Measurements from ENCODE around the gene BBX. TPM values are rescaled to one million over a fixed set of nuclear protein-coding genes. Genes with fewer than 3 reads are reported as not detected.

Gene BBX
- total RNA-seq, 1 donor from 2014 or later = 39.5 TPM

DNA sequence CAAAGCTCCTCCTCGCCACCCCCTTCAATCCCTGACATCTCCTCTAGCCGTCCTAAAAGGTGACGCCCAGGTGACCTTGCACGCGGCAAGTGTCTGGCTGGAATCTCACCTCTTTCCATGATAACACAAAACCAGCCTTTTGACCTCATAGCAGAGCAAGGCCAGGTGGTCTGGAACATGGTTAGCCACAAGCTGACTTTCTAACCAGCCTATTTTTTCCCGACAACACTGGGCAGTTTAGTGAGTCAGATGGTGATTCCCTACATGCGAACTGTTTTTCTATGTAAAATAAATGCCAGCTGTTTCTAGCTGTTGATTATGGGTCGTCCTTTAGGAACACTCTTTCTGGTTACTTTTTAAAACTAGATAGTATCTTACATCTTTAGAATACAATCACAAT, 325.0 kb downstream of the BBX start:
- no peaks in the 10 kb centered on the region for H3K9me3 ChIP-seq
- no peak for TF ChIP-seq POLR2AphosphoS5 (IDR thresholded peaks at IDR 0.05; ENCODE audit: insufficient read depth in 1 of 2, low read depth in 1 of 2)
- TF ChIP-seq, protein P1, sequence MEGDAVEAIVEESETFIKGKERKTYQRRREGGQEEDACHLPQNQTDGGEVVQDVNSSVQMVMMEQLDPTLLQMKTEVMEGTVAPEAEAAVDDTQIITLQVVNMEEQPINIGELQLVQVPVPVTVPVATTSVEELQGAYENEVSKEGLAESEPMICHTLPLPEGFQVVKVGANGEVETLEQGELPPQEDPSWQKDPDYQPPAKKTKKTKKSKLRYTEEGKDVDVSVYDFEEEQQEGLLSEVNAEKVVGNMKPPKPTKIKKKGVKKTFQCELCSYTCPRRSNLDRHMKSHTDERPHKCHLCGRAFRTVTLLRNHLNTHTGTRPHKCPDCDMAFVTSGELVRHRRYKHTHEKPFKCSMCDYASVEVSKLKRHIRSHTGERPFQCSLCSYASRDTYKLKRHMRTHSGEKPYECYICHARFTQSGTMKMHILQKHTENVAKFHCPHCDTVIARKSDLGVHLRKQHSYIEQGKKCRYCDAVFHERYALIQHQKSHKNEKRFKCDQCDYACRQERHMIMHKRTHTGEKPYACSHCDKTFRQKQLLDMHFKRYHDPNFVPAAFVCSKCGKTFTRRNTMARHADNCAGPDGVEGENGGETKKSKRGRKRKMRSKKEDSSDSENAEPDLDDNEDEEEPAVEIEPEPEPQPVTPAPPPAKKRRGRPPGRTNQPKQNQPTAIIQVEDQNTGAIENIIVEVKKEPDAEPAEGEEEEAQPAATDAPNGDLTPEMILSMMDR (IDR thresholded peaks at IDR 0.05) = no peak
- no peaks in the 10 kb centered on the region for H3K27me3 ChIP-seq
- H3K36me3 ChIP-seq = no peaks in the 10 kb centered on the region
- no peak overlapping the region for H3K4me3 ChIP-seq
- H3K4me1 ChIP-seq = peaks cover 4% of the 10 kb centered on the region
- intact Hi-C loops (cut with DNase I) = no loop called here
- H3K27ac ChIP-seq = no peak overlapping the region
- DNase-seq (ENCODE audit: extremely low spot score in 2 of 2) = no peak

DNA sequence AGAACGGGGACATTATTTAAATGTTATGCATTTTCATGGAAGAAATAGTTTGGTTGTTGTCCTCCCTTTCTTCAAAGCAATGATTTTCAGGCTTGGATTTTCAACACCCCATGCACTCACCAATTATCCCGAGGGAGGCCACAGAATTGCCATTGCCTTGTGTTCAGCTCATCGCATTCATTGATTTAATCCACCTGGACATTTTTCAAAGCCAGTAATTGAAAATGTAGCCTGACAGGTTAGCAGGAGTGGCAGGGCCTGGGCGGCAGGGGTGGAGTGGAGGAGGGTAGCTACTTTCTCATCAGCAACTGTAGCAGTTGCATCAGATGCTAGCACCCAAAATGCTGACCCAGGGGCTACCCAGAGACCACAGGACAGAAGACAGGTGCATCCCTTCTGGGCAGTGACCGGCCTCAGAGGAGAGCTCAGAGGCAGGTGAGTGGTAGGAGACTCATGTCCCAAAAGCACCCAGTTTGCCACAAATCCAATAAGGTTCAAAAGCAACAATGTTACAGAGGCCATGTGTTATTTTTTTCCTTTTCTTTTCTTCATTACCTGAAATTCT, 325.7 kb downstream of the BBX start:
- Histone ChIP-seq H3K4me1 (peaks cover 4% of the 10 kb centered on the region), H3K9me3 (no peaks in the 10 kb centered on the region), H3K4me3 (no peak overlapping the region), H3K27ac (no peak overlapping the region), H3K27me3 (no peaks in the 10 kb centered on the region), H3K36me3 (no peaks in the 10 kb centered on the region)
- TF ChIP-seq POLR2AphosphoS5 (IDR thresholded peaks at IDR 0.05; ENCODE audit: insufficient read depth in 1 of 2, low read depth in 1 of 2) (no peak), POLR2A (IDR thresholded peaks at IDR 0.05) (no peak)
- TF ChIP-seq, protein P1 (IDR thresholded peaks at IDR 0.05) = no peak
- no peak for DNase-seq (ENCODE audit: extremely low spot score in 2 of 2)
- intact Hi-C loops (cut with DNase I) = no loop called here

DNA sequence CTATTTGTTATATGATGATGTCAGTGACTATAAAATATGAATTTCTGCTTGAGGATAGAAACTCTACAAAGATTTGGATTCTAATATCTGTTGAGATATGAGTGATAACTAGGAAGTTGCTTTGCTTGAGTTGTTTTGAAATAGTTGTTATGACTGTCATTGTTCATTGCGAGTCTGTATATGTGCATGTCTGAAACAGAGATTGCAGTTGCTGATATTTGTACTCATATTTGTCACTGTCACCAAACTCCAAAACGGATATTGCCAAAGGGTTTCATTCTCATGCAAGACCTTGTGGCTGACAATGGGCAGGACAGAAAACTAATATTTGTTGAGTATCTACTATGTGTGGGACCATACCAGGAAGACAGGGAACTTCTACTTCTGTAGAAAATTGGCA, 327.9 kb downstream of the BBX start:
- intact Hi-C loops (cut with DNase I) = no loop called here
- DNase-seq (ENCODE audit: extremely low spot score in 2 of 2) = no peak
- no peak for TF ChIP-seq POLR2AphosphoS5 (IDR thresholded peaks at IDR 0.05; ENCODE audit: insufficient read depth in 1 of 2, low read depth in 1 of 2)
- TF ChIP-seq POLR2A (IDR thresholded peaks at IDR 0.05) = no peak
- TF ChIP-seq, protein P1 (IDR thresholded peaks at IDR 0.05) = no peak
- Histone ChIP-seq H3K27me3 (no peaks in the 10 kb centered on the region), H3K4me1 (peaks cover 3% of the 10 kb centered on the region), H3K4me3 (no peak overlapping the region), H3K36me3 (no peaks in the 10 kb centered on the region), H3K9me3 (no peaks in the 10 kb centered on the region), H3K27ac (no peak overlapping the region)

DNA sequence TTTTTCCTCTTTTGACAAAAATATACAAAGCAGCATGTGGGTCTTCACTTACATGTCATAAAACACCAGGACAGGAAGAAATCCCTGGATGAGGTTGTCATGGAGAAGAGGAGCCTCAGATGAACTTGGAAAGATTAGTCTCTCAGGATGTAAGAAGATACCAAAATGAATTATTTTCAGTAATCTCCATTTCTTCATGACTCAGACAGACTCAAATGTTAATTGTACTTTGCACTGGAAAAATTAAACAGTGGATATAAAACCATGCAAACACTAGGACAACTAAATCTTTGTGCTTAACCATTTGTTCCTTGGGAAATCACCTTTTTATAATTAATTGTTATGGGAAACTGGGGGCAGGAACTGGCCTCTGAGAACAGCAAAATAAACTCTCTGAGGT, 331.1 kb downstream of the BBX start:
- no peaks in the 10 kb centered on the region for H3K9me3 ChIP-seq
- no peak for DNase-seq (ENCODE audit: extremely low spot score in 2 of 2)
- no peaks in the 10 kb centered on the region for H3K36me3 ChIP-seq
- intact Hi-C loops (cut with DNase I) = no loop called here
- no peak overlapping the region for H3K4me3 ChIP-seq
- no peaks in the 10 kb centered on the region for H3K4me1 ChIP-seq
- H3K27ac ChIP-seq = no peak overlapping the region
- TF ChIP-seq POLR2AphosphoS5 (IDR thresholded peaks at IDR 0.05; ENCODE audit: insufficient read depth in 1 of 2, low read depth in 1 of 2) = no peak
- TF ChIP-seq, protein P1 (IDR thresholded peaks at IDR 0.05) = no peak
- TF ChIP-seq POLR2A (IDR thresholded peaks at IDR 0.05) = no peak
- H3K27me3 ChIP-seq = no peaks in the 10 kb centered on the region

DNA sequence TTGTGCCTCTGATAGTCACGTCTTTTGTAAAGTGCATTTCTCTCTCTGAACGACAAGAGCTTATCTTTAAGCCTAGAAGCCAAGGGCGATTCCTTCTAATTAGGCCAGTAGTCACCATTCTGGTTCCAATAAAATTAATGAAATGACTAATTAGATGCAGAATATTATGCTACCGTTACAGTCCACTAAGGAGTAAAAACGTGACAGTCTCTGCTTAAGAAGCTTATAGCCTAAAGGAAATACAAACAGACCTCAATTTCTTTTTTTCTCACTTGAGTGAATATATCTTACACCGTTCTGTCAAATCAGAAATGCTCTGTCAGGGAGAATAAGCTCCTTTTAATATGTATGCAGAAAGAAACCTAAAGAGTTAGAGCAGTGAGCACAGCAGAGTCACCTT, 332.0 kb downstream of the BBX start:
- Histone ChIP-seq H3K36me3 (no peaks in the 10 kb centered on the region), H3K4me3 (no peak overlapping the region), H3K27ac (no peak overlapping the region), H3K27me3 (no peaks in the 10 kb centered on the region), H3K9me3 (no peaks in the 10 kb centered on the region), H3K4me1 (no peaks in the 10 kb centered on the region)
- TF ChIP-seq POLR2A (IDR thresholded peaks at IDR 0.05) = no peak
- no peak for TF ChIP-seq POLR2AphosphoS5 (IDR thresholded peaks at IDR 0.05; ENCODE audit: insufficient read depth in 1 of 2, low read depth in 1 of 2)
- TF ChIP-seq, protein P1 (IDR thresholded peaks at IDR 0.05) = no peak
- intact Hi-C loops (cut with DNase I) = no loop called here
- no peak for DNase-seq (ENCODE audit: extremely low spot score in 2 of 2)

Measured in vagina (tissue), 2 donors.